ENCODE results near the gene OCLN.
"Not testable (repeated sequence)": the region's sequence is repeated elsewhere in the genome, so short reads cannot be mapped to it uniquely, and the experiment has no call there.

Gene OCLN

DNA sequence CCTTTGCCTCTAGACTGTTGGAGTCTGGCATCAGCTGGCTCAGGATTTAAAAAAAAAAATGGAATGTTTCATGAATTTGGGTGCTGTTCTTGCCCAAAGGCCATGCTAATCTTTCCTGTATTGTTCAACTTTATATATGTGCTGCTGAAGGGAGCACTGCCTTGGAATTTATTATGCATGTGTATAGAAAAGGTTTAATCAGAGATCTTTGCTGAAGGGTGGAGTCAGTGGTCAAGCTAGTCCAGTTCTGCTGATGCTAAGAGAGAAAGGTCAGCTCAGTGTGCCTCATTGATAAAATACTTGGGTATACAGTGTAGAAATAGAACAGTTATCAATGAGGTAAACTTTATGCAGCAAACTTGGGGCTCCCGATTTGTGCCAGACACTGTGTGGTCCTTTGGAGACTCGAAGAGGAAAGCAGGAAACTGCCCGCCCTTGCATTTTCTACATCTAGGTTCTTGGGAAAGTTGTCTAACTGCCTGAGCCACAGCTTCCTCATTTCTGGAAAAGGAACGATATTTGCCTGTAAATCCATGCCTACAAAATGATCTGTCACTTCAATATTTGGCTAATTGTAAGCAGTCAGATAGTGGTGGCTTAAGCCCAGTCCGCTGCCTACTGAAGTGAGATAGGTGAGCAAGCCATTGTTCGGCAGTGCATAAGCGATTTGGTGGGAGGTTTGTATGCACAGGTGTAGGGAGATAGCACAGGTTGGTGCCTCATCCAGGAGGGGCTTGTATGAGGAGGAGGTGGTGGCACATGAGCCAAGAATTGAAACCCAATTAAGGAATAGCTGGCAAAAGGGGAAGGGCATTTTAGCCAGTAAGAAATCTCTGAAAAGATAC lies 38.2 kb downstream of the OCLN start:
- no peak for DNase-seq

DNA sequence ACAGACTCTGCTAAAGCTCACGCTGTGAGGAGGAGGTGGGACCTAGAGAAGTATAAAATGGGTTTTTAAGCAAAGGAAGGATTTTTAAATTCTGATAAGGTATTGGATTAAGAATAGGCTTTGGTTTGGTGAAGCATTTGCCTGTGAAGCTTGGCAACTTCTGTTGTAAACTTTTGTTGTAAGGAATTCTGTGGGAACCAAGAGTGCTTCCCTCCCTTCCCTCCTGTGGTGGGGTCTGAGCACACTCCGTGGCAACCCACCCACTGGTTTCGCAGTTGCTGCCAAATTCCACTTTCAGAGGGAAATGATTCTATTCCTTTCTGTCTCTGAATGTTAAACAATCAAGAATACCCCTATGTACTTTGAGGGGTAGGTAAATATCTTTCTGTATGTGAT lies 38.8 kb downstream of the OCLN start:
- DNase-seq, result no peak

DNA sequence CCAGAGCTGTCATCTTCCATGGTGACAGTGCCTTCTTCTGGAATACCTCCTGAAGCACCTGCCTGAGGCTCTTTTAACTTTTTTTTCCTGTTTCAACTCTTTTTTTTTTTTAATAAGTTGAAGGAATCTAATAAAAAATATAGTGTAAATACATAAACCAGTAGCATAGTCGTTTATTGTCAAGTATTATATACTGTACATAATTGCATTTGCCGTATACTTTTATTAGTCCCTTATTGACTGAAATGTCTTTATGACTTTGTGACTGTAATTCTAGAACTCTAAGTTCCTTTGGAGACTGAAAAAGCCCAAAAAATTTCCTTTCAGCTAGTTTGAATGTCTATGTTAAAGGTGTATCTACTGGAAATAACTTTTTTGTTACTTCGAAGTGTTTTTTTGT lies 45.3 kb downstream of the OCLN start:
- not testable (repeated sequence) for DNase-seq

DNA sequence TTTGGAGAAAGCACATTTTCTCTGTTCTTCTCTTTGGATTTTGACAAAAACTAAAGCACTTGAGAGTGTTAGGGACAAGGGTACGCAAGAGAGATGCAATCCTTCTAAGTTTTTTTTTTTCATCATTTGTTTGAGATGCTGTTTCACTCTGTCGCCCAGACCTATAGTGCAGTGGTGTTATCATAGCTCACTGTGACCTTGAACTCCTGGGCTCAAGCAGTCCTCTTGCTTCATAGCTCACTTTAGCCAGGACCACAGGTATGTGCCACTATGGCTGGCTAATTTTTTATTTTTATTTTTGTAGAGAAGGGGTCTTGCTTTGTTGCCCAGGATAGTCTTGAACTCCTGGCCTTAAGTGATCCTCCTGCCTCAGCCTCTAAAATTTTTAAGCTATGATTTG lies 46.1 kb downstream of the OCLN start:
- DNase-seq, result not testable (repeated sequence)

DNA sequence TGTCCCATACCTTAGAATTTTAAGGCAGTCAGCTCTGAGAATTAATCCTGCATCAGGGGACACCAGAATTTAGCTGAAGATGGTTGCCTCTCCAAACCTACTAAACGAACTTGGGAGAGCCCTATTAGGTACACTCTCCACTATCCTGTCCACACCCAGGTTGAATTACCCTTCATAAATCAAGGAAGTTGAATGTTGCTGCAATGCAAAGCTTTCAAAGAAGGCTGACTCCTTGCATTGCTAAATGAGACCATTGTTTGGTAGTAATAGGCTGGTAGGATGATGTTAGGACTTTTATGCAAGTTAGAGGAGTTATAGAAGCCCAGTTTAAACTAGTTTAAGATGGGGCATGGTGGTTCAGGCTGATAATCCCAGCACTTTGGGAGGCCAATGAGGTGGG lies 48.8 kb downstream of the OCLN start:
- not testable (repeated sequence) for DNase-seq

DNA sequence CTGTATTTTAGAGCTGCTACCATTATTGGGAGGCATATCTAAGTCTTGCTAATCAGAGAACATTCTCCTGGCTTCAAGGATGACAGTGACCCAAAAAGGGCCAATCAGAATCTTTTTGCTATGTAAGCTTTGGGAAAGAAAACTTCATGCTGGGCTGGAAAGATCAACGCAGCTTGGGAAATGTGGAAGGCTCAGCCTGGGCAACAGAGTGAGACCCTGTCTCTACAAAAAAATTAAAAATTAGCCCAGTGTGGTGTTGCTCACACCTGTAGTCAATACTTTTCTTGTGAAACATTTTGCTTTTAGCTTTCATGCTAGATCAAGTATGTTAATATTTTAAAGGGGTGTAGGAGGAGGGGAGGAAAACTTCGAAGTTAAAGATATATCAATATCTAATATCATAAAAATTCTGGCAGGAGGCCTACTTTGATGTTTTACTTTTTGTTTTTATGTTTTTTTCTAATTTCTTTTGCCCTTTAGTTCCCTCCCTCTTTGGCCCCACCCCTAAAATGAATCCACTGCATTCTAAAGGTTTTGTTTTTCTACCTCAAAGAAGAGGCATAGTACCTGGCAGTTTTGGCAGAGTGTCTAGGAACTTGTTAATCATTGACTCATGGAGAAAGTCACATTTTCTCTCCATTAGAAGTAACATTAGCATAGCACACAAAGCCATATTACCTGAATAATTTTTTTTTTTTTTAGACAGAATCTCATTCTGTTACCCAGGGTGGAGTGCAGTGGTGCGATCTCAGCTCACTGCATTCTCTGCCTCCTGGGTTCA lies 50.4 kb downstream of the OCLN start:
- DNase-seq, result not testable (repeated sequence)

DNA sequence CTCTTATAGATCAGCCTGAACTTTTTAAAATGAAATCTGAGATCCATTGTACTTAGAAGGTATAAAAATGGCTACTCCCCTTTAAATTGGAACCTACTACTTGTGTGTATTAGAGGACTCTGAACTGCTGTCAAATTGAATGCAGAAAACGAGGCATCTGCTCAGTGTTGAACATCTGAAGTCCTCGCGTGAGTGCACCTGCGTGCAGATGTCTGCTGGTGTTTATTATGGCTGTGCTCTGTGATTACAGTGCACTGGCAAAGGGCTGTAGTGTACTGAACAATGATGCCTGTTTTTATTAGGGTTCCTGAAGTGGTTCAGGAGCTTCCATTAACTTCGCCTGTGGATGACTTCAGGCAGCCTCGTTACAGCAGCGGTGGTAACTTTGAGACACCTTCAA lies 52.0 kb downstream of the OCLN start:
- not testable (repeated sequence) for DNase-seq

DNA sequence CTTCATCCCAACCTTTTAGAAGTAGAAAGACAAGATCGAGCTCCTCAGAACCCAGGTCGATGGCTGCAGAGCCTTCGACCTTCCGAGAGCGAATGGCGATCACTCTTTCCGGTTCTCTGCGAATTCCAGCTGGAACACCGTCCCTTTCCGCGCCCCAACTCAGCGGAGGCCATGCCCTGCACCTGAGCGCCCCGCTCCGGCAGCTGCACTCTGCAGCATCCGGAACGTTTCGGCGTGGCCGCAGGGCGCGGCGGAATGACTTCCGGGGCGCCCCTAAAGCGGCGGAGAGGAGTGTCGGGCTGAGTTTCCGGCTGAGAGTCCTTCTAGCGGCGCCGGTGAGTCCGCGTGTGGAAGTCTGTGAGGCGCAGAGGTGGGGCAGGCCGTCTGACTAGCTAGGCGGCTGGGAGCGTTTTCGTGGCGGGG lies 67.3 kb downstream of the OCLN start, which contains the start of gene GTF2H2C:
Gene GTF2H2C, plus strand, starts transcription at position 284 of the 423 bp plus-strand sequence. CDS start 4,942 bp downstream, outside the sequence.
- DNase-seq, result not testable (repeated sequence)

DNA sequence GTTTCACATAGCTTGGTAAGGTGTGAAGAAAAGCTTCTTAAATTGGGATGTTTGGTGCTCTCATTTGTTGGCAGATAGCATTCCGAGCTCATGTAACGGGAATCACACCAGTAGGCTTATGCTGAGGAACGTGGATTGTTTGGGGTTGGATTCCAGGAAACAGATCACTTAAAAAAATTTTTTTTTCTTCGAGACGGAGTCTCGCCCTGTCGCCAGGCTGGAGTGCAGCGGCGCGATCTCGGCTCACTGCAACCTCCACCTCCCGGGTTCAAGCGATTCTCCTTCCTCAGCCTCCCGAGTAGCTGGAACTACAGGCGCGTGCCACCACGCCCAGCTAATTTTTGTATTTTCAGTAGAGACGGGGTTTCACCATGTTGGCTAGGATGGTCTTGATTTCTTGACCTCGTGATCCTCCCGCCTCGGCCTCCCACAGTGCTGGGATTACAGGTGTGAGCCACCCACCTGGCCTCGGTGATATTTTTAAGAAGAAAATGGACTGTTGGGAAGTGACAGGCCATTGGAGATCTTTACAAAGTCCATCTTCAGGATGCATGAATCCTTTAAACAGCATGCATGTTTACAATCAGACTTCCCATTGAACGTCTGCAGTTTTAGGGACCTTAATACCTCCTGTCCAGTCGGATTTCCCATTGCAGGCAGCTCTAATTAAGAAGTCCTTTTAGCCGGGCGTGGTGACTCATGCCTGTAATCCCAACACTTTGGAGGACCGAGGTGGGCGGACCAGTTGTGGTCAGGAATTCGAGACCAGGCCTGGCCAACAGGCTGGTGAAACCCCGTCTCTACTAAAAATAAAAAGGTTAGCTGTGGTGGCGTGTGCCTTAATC lies 68.2 kb downstream of the OCLN start:
- DNase-seq, result not testable (repeated sequence)

DNA sequence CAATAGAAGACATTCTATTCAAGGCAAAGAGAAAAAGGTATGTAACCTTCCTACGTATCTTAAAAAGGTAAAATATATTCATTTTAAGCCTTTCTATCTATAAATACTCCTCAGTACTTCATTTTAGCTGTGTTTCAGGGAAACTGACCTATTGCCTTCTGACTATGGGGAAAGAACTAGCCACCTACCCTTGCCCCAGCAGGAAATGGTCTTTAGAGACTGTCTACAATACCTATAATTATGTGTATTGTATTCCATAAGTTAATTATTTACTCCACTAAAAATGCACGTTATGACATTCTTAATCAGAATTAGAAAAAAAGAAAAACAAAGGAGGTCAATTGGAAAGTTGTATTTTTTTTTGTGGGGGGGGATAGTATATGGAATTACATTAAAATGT lies 73.6 kb downstream of the OCLN start:
- DNase-seq, result not testable (repeated sequence)

DNA sequence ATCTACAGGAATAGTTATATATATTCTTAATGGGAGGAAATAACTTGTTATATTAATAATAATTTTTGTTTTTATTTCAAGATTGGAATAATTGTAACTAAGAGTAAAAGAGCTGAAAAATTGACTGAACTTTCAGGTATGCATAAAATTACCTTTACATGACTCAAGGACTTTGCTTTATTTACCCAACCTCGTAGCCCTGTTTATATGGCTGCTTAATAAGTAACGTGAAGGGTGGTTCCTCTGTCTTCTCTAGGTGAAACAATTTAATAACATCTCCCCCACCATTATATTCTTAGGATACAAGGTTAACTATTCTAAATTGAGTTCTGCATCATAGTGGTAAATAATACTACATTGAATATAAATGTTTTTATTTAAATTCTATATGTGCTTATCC lies 75.5 kb downstream of the OCLN start:
- DNase-seq, result not testable (repeated sequence)

DNA sequence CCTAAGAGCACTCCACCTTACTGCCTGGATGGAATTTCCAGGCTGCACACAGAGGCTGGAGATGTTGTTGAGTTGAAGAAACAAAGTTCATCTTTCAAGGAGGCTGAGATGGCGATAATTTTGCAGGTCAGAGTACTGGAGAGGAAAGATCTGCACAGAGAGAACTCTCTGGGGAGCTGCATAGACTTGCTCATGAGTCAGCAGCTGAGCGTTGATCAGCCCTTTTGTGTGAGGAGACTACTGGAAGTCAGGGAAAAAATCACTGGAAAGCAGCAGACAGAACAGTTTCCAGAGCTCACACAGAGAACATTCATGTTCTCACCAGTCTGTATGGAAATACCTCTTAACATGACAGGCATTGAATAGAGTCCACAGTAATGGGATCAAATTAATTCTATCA lies 90.8 kb downstream of the OCLN start:
- not testable (repeated sequence) for DNase-seq

DNA sequence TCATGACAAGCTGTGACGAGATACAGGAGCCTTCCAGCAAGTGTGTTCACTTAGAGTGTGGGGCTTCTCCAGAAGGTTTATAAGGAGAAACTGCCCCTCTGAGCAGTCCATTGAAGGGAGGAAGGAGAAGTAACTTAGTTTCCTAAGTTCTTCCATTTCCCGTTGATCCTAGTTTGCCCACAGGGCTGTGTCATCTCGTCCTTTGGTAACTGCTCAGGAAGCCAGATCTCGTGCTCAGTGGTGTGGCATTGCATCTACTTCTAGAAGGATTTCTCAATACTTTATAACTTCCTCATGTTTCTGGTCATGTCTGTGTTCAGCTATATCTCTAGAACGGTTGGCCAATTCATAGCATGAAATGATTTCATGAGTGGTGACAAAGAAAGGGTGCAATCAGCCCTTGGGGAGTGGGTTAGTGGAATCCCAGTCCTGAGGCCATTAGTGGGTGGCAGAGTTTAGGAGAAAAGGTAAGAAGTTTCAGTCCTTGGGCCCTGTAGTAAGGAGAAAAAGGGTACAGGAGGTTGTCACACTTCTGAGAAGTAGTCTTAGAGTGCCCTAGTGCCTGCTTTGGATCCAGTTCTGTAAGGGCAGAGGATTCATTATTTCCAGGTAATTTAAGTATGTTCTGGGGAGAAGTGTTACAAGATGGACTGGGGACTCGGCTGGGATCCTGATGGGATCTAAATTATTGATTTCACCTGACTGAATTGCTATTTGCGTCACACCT lies 103.7 kb downstream of the OCLN start:
- not testable (repeated sequence) for DNase-seq

DNA sequence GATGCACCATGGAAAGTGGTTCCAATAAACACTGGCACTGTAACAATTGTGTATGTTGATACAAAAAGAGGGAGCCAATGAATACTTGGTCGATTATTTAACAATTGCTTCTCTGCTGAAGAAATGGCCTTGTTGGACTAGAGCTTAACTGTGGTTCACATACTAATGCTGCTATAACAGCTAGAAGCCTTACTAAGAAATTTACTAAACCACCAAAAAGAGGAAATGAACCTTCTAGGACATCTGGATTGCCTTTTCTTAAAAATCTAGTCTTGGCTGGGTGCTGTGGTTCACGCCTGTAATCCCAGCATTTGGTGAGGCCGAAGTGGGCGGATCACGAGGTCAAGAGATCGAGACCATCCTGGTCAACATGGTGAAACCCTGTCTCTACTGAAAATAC lies 109.4 kb downstream of the OCLN start:
- not testable (repeated sequence) for DNase-seq

DNA sequence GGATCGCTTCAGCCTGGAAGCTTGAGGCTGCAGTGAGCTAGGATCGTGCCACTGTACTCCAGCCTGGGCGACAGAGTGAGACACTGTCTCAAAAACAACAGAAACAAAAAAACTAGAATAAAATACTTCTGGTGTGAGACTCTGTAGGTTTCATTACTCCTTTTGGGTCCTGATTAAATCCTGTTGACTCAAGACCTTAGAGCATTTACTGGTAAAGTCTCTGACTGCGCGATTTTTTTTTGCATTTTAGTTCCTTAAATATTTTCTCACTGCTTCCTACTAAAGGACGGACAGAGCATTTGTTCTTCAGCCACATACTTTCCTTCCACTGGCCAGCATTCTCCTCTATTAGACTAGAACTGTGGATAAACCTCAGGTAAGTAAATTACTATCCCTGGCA lies 114.2 kb downstream of the OCLN start:
- DNase-seq, result not testable (repeated sequence)
